Endothelial cell of umbilical vein (primary cell): ENCODE measurements around the gene PSPN. TPM values are rescaled to one million over a fixed set of nuclear protein-coding genes. Genes with fewer than 3 reads are reported as not detected.
"Not testable (repeated sequence)": the region's sequence is repeated elsewhere in the genome, so short reads cannot be mapped to it uniquely, and the experiment has no call there.

Source experiments
- BruUV-seq: library from RNA; stranded (reverse); fragments of 400-500 nt; replicated peaks from 2 replicates; lab custom pipeline; 2021; lab: Mats Ljungman, UMichigan
- CTCF ChIA-PET: fragments of 300-600, 350-600 bp; sonication (Branson Sonifier 250); formaldehyde crosslinking; loops from one replicate; lab custom pipeline; 2021; ENCODE audit warnings: antibody characterized with exemption, inconsistent platforms; lab: Charles Lee
- POLR2A ChIA-PET: fragments of 300-600, 350-600 bp; sonication (Branson Sonifier 250); formaldehyde crosslinking; loops from one replicate; lab custom pipeline; 2021; ENCODE audit warnings: antibody characterized with exemption, inconsistent platforms; lab: Charles Lee
- DNase-seq: peaks from one replicate; pipeline ENCODE4 v3.0.0-alpha.2; 2011; ENCODE audit warnings: low read depth, low spot score
- FAIRE-seq: peaks from 2 replicates; lab custom pipeline; 2011; peaks lifted over from hg19 to GRCh38; lab: Jason Lieb, UNC
- H2AFZ ChIP-seq: 2 replicates; pipeline ENCODE4 v1.6.0; 2012; ENCODE audit warnings: low read depth, low read length, control low read depth, inconsistent platforms
- H3K27ac ChIP-seq: 2 replicates; pipeline ENCODE4 v1.5.1; 2011; ENCODE audit warnings: low read depth, mild to moderate bottlenecking, control low read depth, low read length, moderate library complexity; ENCODE audit not compliant: insufficient read depth
- H3K27me3 ChIP-seq, 2 experiments: 2 replicates each; pipeline versions ENCODE4 v1.6.0 to v1.6.1; 2011; ENCODE audit warnings: low read length in 2 of 2, mixed read lengths in 1 of 2; ENCODE audit not compliant: control insufficient read depth in 2 of 2, insufficient read depth in 2 of 2
- H3K36me3 ChIP-seq, 2 experiments: 2 replicates in 1 of 2; 3 replicates in 1 of 2; pipeline ENCODE4 v1.5.1; 2011; ENCODE audit warnings: low read length in 2 of 2, mild to moderate bottlenecking in 1 of 2, moderate library complexity in 1 of 2; ENCODE audit not compliant: control insufficient read depth in 2 of 2, insufficient read depth in 2 of 2; ENCODE audit errors: extremely low read depth in 1 of 2
- H3K4me1 ChIP-seq: 3 replicates; pipeline ENCODE4 v1.5.1; 2011; ENCODE audit warnings: mild to moderate bottlenecking, low read length; ENCODE audit not compliant: control insufficient read depth, insufficient read depth; ENCODE audit errors: extremely low read depth
- H3K4me2 ChIP-seq: 2 replicates; pipeline ENCODE4 v1.6.1; 2011; ENCODE audit warnings: low read length, control low read depth, mixed read lengths; ENCODE audit not compliant: insufficient read depth
- H3K4me3 ChIP-seq, 3 experiments: fragments of 200-600 bp in 1 of 3; sonication (generic), shearing (Covaris generic) in 1 of 3; replicated peaks in 1 of 3; 2 replicates each; pipeline ENCODE4 v1.5.1; 2011 to 2016; ENCODE audit warnings: control low read depth in 3 of 3, low read length in 3 of 3, mild to moderate bottlenecking in 2 of 3, inconsistent platforms in 1 of 3, low read depth in 1 of 3, moderate library complexity in 1 of 3; ENCODE audit not compliant: insufficient read depth in 1 of 3
- H3K79me2 ChIP-seq: 2 replicates; pipeline ENCODE4 v1.6.0; 2012; ENCODE audit warnings: low read length, inconsistent platforms; ENCODE audit not compliant: control insufficient read depth, insufficient read depth
- H3K9ac ChIP-seq: replicated peaks from 2 replicates; pipeline ENCODE3; 2011; ENCODE audit warnings: low read length, control low read depth; ENCODE audit not compliant: insufficient read depth; ENCODE audit errors: extremely low read depth
- H3K9me1 ChIP-seq: replicated peaks from 3 replicates; pipeline ENCODE4 v1.6.0; 2011; ENCODE audit warnings: mild to moderate bottlenecking, low read length; ENCODE audit not compliant: control insufficient read depth, insufficient read depth; ENCODE audit errors: extremely low read depth
- H3K9me3 ChIP-seq: replicated peaks from 2 replicates; pipeline ENCODE4 v1.5.1; 2012; ENCODE audit warnings: low read length, inconsistent platforms; ENCODE audit not compliant: control insufficient read depth, insufficient read depth
- H4K20me1 ChIP-seq: replicated peaks from 2 replicates; pipeline ENCODE3; 2011; ENCODE audit warnings: mild to moderate bottlenecking, low read length; ENCODE audit not compliant: control insufficient read depth, insufficient read depth; ENCODE audit errors: extremely low read depth
- EZH2 ChIP-seq: IDR thresholded peaks from 2 replicates; pipeline ENCODE4 v1.6.1; 2012; ENCODE audit warnings: borderline replicate concordance, low read depth, mild to moderate bottlenecking, moderate library complexity, low read length, inconsistent platforms; ENCODE audit not compliant: severe bottlenecking
- POLR2AphosphoS5 ChIP-seq: IDR thresholded peaks from 2 replicates; pipeline ENCODE4 v1.6.1; 2012; ENCODE audit warnings: low read depth, mild to moderate bottlenecking, control low read depth, low read length, moderate library complexity; ENCODE audit not compliant: insufficient read depth
- dilution Hi-C: fragments of 300-500 bp; cut with MboI; formaldehyde crosslinking; loops from one replicate; pipeline ENCODE4 v1.15.0; 2019; ENCODE audit warnings: low sequenced_read_pairs; ENCODE audit not compliant: extremely low pct_ligation_motif_present
- intact Hi-C: fragments of 100-400 bp; cut with micrococcal nuclease; formaldehyde crosslinking; loops from one replicate; pipeline ENCODE4 v1.10.0; 2022
- polyA plus RNA-seq, 4 experiments: library from polyadenylated mRNA; depleted of rRNA in 3 of 4; stranded (reverse) in 3 of 4; unstranded in 1 of 4; fragments of >200 nt; gene quantifications; 2 replicates each; pipeline versions ENCODE4 v1.2.1 to v1.2.3, GENCODE V29; 2011 to 2012; ENCODE audit warnings: missing spikeins in 1 of 4
- total RNA-seq: library from RNA; stranded (reverse); gene quantifications from 2 replicates; pipeline ENCODE4 v1.2.3, GENCODE V29; 2021

PSPN gene
- total and polyA plus RNA-seq, 2 donors (not counting 3 experiments of a cell fraction or from before 2014, with no cell fraction given) = 0.84 to 1.0 TPM

GRCh38 chr19:6350688-6351087 lies 25.0 kb downstream of the PSPN start:
- H3K4me1 ChIP-seq = no peaks in the 10 kb centered on the region
- TF ChIP-seq EZH2 = no peak
- no peak for TF ChIP-seq POLR2AphosphoS5
- no peaks in the 10 kb centered on the region for H3K9me1 ChIP-seq
- no peaks in the 10 kb centered on the region for H3K79me2 ChIP-seq
- H4K20me1 ChIP-seq = no peaks in the 10 kb centered on the region
- no peak for FAIRE-seq
- H3K9ac ChIP-seq = no peak overlapping the region
- H3K36me3 ChIP-seq = no peaks in the 10 kb centered on the region
- DNase-seq = no peak
- no peak overlapping the region for H2AFZ ChIP-seq
- no TSS peak for BruUV-seq
- dilution Hi-C loops = no loop called here
- ChIA-PET POLR2A (no interaction called here), CTCF (no interaction called here)
- intact Hi-C loops = no loop called here
- no peak overlapping the region for H3K4me2 ChIP-seq
- no peaks in the 10 kb centered on the region for H3K27me3 ChIP-seq
- H3K27ac ChIP-seq = no peak overlapping the region
- no peak overlapping the region for H3K4me3 ChIP-seq
- H3K9me3 ChIP-seq = no peaks in the 10 kb centered on the region

- DNase-seq, BruUV-seq, H3K36me3 ChIP-seq, H4K20me1 ChIP-seq, H3K27ac ChIP-seq, FAIRE-seq, H3K9ac ChIP-seq, dilution Hi-C loops, H3K79me2 ChIP-seq, H3K4me2 ChIP-seq, H3K4me3 ChIP-seq, H3K9me3 ChIP-seq, H3K27me3 ChIP-seq, H3K9me1 ChIP-seq, CTCF ChIA-PET, H3K4me1 ChIP-seq, H2AFZ ChIP-seq, intact Hi-C loops: not testable (repeated sequence)
- POLR2A ChIA-PET = interaction anchor here (0.7 kb wide), 1 partner anchor 62 kb away, joined by 5 read pairs; no protein-coding TSS in a partner anchor
These were observed 26.5 kb downstream of the PSPN start for GRCh38 chr19:6349271-6349670.
